Pancreas (tissue), 10 donors: ENCODE data around the gene GP1BA. TPM values are rescaled to one million over a fixed set of nuclear protein-coding genes. Genes with fewer than 3 reads are reported as not detected.

Experiments used
- ATAC-seq, 4 donors: fragments of 200-7000 bp; cut with Tn5 transposase; one replicate each; pipeline versions ENCODE4 v1.8.0 to v1.9.1; 2020; ENCODE audit warnings: mild to moderate bottlenecking in 4 of 4, moderate library complexity in 4 of 4
- DNase-seq, 6 donors: peaks; one replicate each; pipeline ENCODE4 v3.0.0-alpha.2; 2020
- FAIRE-seq: peaks from 2 replicates; lab custom pipeline; 2012; peaks lifted over from hg19 to GRCh38; lab: Jason Lieb, UNC
- H3K27ac ChIP-seq, 4 donors: fragments of 200-600 bp; sonication (generic); 1 replicate in 3 of 4; 2 replicates in 1 of 4; pipeline versions ENCODE4 v1.5.0 to v1.8.0; 2020
- H3K27me3 ChIP-seq, 4 donors: fragments of 200-600 bp; one replicate each; pipeline ENCODE4 v1.8.0; 2021
- H3K36me3 ChIP-seq, 3 donors: fragments of 200-600 bp; sonication (generic) in 1 of 3; one replicate each; pipeline versions ENCODE4 v1.5.0 to v1.8.0; 2020 to 2021
- H3K4me1 ChIP-seq, 3 donors: fragments of 200-600 bp; one replicate each; pipeline ENCODE4 v1.8.0; 2021
- H3K4me3 ChIP-seq, 4 donors: fragments of 200-600 bp; sonication (generic) in 2 of 4; one replicate each; pipeline versions ENCODE4 v1.5.0 to v1.8.0; 2020 to 2021
- H3K9me3 ChIP-seq, 4 donors: fragments of 200-600 bp; one replicate each; pipeline ENCODE4 v1.8.0; 2021
- WGBS, 2 donors: extraction: QIAGEN DNeasy Blood & Tissue Kit; methylation state at CpG; one replicate each; pipeline ENCODE4 v1.1.7; 2013; 5-methylcytosine and 5-hydroxymethylcytosine counted together
- intact Hi-C, 3 donors: fragments of 100-400 bp; cut with DNase I; formaldehyde crosslinking; loops; one replicate each; pipeline versions ENCODE4 v1.11.1 to v1.14.2; 2022
- polyA plus RNA-seq, 2 donors: library from polyadenylated mRNA; stranded (reverse); fragments of 200-250 nt; gene quantifications; one replicate each; pipeline ENCODE4 v1.2.3, GENCODE V29; 2013
- total RNA-seq, 6 donors: library from RNA; stranded (reverse); fragmentation: NEBNext Ultra II Directional in 4 of 6; extraction: Animal tissue kit (Norgen Biotek cat#: 25700) in 4 of 6; gene quantifications; one replicate each; pipeline versions ENCODE4 v1.2.1 to v1.2.4, GENCODE V29; 2021 to 2023
- TF ChIP-seq, protein P1 (sequence below), 4 donors: fragments of 200-600 bp; sonication (generic) in 3 of 4; IDR thresholded peaks; one replicate each; pipeline versions ENCODE4 v1.5.0 to v1.8.0; 2021; ENCODE audit warnings: antibody characterized with exemption in 4 of 4
- donor health status: healthy with polysubstance abuse.
- donor health status: DM: no; HTN: no; CAD: no; lungs with moderate emphysema.
- donor health status: DM: no; HTN: no; CAD: no.
- donor health status: control.
- donor health status: control.
- donor health status: Bipolar disorder and iron deficiency.
- donor health status: DM: yes; HTN: yes; CAD: no.
- donor health status: DM: no; HTN: no; CAD: no.
- donor health status: DM: no; HTN: no; CAD: no.
- donor health status: DM: yes; HTN: yes; CAD: no.

The GP1BA gene
- total RNA-seq (under 1 TPM in 3 of 6 donors, not detected in 3; 0.06 to 0.37 (median 0.15) TPM), polyA plus RNA-seq (under 1 TPM in 1 of 2 donors, not detected in 1; 0.11 TPM)

DNA sequence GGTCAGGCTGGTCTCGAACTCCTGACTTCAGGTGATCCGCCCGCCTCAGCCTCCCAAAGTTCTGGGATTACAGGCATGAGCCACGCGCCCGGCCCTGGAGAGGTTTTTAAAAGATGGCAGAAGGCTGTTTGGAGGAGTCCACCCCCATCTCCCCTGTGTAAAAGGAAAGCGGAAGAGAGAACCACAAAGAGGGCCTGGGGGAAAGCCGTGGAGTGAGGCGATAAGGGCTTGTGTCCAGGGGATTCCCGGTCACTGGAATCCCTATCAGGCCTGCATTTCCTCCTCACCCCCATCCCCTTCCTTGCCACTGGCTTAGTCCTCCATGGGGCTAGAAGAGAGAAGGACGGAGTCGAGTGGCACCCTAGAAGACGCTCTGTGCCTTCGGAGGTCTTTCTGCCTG lies at the start of gene GP1BA:
Gene GP1BA (plus strand): TSS at position 315 of the 400 bp plus-strand sequence. CDS start 328 bp downstream, outside the sequence.
- H3K4me3 ChIP-seq = no peak within 1 kb of the TSS
- TF ChIP-seq, protein P1, sequence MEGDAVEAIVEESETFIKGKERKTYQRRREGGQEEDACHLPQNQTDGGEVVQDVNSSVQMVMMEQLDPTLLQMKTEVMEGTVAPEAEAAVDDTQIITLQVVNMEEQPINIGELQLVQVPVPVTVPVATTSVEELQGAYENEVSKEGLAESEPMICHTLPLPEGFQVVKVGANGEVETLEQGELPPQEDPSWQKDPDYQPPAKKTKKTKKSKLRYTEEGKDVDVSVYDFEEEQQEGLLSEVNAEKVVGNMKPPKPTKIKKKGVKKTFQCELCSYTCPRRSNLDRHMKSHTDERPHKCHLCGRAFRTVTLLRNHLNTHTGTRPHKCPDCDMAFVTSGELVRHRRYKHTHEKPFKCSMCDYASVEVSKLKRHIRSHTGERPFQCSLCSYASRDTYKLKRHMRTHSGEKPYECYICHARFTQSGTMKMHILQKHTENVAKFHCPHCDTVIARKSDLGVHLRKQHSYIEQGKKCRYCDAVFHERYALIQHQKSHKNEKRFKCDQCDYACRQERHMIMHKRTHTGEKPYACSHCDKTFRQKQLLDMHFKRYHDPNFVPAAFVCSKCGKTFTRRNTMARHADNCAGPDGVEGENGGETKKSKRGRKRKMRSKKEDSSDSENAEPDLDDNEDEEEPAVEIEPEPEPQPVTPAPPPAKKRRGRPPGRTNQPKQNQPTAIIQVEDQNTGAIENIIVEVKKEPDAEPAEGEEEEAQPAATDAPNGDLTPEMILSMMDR (IDR thresholded peaks at IDR 0.05) = no peak
- WGBS, 2 donors = 81 to 82% methylated on average over 13 to 14 of the region's 14 CpGs

DNA sequence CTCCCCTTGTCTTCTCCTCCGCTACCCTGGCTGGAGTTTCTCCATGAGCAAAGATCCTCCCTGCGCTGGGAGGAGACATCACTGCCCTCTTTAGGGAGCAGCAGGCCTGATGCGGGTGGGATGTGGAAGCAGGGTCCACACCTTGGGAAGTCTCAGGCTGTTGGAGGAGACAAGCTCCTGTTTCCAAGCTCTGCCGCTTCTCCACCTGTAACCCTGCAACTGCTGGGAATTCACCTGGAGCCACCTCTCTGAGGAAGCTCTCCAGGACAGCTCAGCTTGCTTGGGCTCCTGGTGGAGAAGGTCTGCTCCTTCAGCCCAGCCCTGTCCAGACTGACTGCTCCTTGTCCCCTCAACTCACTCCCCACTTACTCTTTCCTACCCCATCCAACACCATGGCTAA lies 47.6 kb upstream of the GP1BA start:
- 95 to 97% methylated on average over 4 of the region's 4 CpGs for WGBS, 2 donors
- H3K4me1 ChIP-seq = no peaks in the 10 kb centered on the region
- H3K4me3 ChIP-seq = no peak overlapping the region
- H3K27ac ChIP-seq = no peak overlapping the region
- intact Hi-C loops = loop anchor here in 1 of 3 donors (5.0 kb wide), 1 partner anchor 97 kb away; the partner anchor contains the start of genes GLTPD2 and VMO1
- H3K9me3 ChIP-seq = no peaks in the 10 kb centered on the region
- H3K36me3 ChIP-seq = peaks cover 5 to 15% (median 10%) of the 10 kb centered on the region in 3 donors
- FAIRE-seq = no peak
- TF ChIP-seq, protein P1 (IDR thresholded peaks at IDR 0.05) = no peak
- DNase-seq = no peak
- ATAC-seq = no peak
- no peaks in the 10 kb centered on the region for H3K27me3 ChIP-seq

More for the DNA sequence above, at the start of gene GP1BA:
- DNase-seq = peak in 1 of 6 donors; percentile 1
- H3K9me3 ChIP-seq = no peaks in the 10 kb centered on the region
- no peak within 1 kb of the TSS for H3K27ac ChIP-seq
- no peak for FAIRE-seq
- intact Hi-C loops = loop anchor here in 1 of 3 donors (10.0 kb wide), 1 partner anchor 53 kb away; the partner anchor contains the start of gene CAMTA2
- peaks cover 0 to 3% (median 0%) of the 10 kb centered on the region in 3 donors for H3K4me1 ChIP-seq
- no peaks in the 10 kb centered on the region for H3K27me3 ChIP-seq
- peak in 1 of 4 donors; percentile 38 for ATAC-seq
- H3K36me3 ChIP-seq = no peaks in the 10 kb centered on the region

DNA sequence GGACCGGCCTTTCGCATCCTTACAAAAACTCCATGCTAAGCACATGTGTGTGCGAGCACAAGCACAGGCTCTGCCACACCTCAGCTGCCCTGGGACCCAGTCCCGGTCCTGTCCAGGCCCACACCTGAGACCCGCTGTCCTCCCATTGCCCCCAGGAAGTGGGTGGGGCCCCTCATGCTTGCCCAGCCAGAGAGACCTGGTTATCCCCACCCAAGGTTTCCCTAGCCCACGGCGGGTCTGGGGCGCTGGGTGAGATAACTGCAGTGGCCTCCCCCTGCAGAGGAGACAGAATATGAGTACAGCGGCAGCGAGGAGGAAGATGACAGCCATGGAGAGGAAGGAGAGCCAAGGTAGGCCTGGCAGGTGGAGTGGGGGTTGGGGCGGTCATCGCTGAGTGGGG lies 45.2 kb upstream of the GP1BA start:
- no peaks in the 10 kb centered on the region for H3K4me1 ChIP-seq
- DNase-seq = peak in 1 of 6 donors; percentile 66
- 93 to 98% methylated on average over 12 of the region's 12 CpGs for WGBS, 2 donors
- H3K27me3 ChIP-seq = no peaks in the 10 kb centered on the region
- intact Hi-C loops = loop anchor here in 1 of 3 donors (5.0 kb wide), 1 partner anchor 100 kb away; the partner anchor contains the start of genes GLTPD2 and VMO1
- no peak for FAIRE-seq
- ATAC-seq = no peak
- H3K4me3 ChIP-seq = no peak overlapping the region
- peaks cover 9 to 26% (median 22%) of the 10 kb centered on the region in 3 donors for H3K36me3 ChIP-seq
- TF ChIP-seq, protein P1 (IDR thresholded peaks at IDR 0.05) = no peak
- no peaks in the 10 kb centered on the region for H3K9me3 ChIP-seq
- H3K27ac ChIP-seq = no peak overlapping the region

DNA sequence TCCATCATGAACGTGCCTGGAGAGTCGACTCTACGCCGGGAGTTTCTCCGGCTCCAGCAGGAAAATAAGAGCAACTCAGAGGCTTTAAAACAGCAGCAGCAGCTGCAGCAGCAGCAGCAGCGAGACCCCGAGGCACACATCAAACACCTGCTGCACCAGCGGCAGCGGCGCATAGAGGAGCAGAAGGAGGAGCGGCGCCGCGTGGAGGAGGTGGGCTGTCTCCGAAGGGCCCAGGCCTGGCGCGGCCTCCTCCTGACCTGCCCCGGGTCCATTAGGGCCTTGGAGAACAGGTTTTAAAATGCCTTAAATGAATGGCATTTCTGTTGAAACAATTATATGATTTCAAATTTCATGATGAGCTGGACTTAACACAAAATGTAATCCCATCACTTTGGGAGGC lies 44.5 kb upstream of the GP1BA start:
- DNase-seq (no peak), ATAC-seq (no peak), FAIRE-seq (no peak)
- no peaks in the 10 kb centered on the region for H3K4me1 ChIP-seq
- intact Hi-C loops = loop anchor here in 1 of 3 donors (5.0 kb wide), 1 partner anchor 100 kb away; the partner anchor contains the start of genes GLTPD2 and VMO1
- H3K4me3 ChIP-seq = no peak overlapping the region
- H3K36me3 ChIP-seq = peaks cover 9 to 29% (median 22%) of the 10 kb centered on the region in 3 donors
- H3K27ac ChIP-seq = no peak overlapping the region
- WGBS, 2 donors = 90 to 93% methylated on average over 18 of the region's 18 CpGs
- H3K27me3 ChIP-seq = no peaks in the 10 kb centered on the region
- H3K9me3 ChIP-seq = no peaks in the 10 kb centered on the region
- TF ChIP-seq, protein P1 (IDR thresholded peaks at IDR 0.05) = no peak
